Glomerular visceral epithelial cell (primary cell): ENCODE results near the gene LEKR1.

Experiments
- DNase-seq: peaks from one replicate; pipeline ENCODE4 v3.0.0-alpha.2; 2016; ENCODE audit errors: extremely low spot score

LEKR1 gene

GRCh38 chr3:157079676-157080369 is 253.7 kb downstream of the LEKR1 start:
- DNase-seq = no peak

DNA sequence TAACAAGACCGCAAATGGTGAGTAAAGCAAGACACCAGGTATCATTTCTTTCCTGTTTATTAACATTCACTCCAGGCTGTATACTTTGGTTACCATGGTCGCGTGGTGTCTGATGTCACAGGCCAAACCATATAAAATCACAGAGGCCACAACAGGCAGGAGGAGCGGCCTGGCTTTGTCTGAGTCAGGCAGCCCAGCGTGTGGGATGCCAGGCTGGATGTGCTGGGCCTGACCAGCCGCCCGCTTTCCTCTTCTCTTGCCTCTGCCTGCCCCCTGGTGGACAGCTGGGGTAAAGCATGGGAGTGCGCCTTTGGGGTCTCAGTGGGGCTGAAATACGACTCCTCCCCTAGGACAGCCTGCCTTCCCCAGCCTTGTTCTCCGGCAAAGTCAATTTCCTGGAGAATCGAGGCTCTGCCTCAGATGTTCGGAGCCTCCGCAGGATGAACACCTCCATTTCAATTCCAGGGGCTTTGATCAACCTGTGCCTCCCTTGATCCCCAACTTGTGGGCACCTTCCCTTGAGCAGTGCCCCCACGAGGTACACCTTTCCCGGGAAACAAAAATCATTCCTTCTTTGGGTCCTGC is 255.6 kb downstream of the LEKR1 start:
- peak; percentile 96 for DNase-seq

DNA sequence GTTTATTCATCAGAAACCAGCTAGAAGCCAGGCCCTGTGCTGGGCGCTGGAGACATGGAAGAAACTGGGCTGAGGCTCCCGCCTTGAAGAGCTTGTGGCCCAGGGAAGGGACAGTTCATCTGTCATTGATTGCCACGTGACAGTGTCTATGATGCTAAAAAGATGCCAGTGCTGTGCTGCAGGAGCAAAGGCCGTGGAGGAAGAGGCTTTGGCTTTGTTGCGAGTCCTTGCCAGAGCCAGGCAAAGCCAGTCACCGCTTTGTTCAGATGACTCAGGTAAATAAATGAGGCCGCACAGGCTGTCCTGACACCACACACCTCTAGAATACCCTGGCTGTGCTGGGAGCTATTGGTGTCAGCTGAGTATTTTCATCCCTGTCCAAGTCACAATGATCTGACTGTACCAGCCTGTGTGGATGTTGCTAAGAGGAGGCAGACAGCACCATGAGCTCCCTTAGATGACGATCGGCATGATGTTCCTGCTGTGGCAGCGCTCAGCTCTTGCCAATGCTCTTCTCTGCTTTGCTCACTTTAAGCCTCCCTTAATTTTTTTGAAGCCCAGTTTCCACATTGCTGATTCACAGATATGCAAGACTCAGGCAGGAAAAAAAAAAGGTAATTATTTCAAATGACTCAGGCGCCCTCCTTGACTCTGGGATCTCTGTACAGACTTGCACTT is 256.3 kb downstream of the LEKR1 start:
- DNase-seq = peak; percentile 83

- DNase-seq = no peak
These were observed 257.7 kb downstream of the LEKR1 start for GRCh38 chr3:157083824-157084223.

GRCh38 chr3:157086060-157086750 is 260.1 kb downstream of the LEKR1 start:
- DNase-seq = peak; percentile 15

DNA sequence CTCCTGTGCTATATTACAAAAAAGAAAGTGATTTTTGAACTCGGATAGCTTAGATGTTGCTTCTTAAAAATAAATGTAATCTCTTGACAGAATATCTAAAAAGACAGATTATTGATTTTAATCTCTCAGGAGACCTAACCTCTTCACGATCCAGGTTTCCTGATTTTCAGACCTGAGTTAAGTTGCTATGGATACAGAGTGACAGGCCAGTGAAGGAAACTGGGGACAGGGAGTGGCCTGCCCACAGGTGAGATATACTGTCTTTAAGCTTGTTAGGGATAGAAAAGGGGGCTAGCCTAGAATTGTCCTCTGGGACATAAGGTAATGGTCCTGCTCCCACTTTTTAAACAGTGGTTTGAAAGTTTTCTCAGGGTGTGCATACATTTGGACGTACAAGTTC is 260.6 kb downstream of the LEKR1 start:
- DNase-seq = no peak

- peak; percentile 67 for DNase-seq
These were observed 261.2 kb downstream of the LEKR1 start for GRCh38 chr3:157087373-157087772.

DNA sequence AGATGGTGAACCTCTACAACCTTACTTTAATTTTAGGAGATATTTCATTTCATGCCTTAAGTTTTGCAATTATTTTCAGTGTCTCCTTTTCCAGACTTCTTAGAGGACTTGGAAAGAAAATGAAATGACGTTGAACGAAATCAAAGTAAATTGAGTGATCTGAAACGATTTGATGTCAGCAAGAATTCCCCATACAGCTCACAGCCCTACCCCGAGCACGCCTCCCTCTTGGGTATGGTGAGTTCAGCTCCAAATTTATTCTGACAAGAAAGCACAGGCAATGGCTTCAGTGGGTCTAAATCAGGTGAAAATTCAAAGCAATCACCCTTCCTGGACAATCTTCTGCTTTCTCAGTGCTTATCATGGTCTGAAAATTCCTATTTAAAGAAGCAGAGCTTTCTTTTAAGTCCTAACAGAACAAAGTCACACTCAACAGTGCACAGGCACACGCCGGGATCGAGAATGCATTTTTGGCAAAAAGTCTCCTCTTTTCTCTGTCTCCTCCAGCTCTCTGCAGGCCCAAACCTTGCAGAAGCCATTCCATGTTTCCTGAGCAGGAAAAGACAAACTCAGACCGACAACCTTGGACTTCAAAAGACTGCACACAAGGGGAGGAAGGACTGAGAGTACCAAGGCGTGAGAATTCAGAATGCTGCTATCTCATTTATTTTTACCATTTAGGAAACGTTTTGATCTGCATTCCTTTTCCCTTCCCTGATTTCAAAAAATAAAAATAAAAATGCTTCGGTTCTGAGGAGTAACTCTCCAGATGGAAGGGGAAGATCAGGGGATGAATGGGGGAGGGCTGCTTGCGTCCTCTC is 261.8 kb downstream of the LEKR1 start:
- DNase-seq = no peak

GRCh38 chr3:157088601-157089454 is 262.7 kb downstream of the LEKR1 start:
- DNase-seq = peak; percentile 93

- DNase-seq = peak; percentile 50
These were observed 263.5 kb downstream of the LEKR1 start for GRCh38 chr3:157089455-157090221.

DNA sequence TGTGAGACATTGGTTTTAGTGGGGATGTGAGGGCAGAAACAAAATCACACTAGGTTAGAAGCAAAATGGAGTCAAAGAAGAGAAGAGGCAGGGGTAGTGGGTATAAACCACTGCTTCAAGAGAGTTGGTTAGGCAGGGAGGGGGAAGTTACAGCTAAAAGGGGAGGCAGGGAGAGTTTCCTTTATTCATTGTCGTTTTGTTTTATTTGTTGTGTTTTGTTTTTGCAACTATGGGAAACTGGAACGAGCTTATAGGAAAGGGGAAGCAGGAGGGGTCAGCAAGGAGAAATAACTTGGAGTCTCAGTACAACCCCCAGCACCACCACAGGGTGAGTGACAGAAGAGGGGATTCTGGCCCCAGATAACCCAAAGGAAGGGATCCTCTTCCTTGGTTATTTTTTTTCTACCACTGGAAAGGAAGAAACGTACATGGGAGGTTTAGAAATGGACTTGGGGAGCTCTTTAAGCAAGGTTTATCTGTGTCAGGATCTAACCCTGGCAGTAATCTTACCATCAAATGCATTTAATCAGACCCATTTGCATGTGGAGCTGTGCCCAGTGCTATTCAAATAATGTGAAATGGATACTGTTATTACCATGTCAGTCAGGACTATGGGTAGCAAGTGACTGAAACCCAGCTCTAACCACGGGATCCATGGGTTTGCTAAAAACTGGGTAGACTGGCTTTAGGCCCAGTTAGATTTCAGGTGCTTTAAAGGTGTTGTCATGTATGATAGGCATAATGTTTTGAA is 265.1 kb downstream of the LEKR1 start:
- DNase-seq = no peak

DNA sequence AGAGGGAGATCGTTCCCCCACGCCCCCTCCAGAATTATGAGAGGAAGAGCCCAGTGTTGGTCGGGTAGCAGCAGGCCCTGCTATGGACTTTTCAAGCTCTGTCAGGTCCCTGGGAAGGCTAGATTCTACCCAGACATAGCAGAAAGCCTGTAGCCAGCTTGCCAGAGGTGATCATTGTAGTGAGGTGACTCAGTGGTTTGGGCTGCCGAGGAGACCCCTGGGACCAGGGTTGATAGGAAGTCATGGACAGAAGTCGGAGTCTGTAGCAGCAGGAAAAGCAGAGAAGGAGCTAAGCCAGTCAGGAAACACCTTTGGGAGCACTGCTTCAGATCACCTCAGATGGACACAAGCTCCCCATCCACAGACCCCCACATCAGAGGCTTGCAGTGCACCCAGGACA is 266.1 kb downstream of the LEKR1 start:
- no peak for DNase-seq

DNA sequence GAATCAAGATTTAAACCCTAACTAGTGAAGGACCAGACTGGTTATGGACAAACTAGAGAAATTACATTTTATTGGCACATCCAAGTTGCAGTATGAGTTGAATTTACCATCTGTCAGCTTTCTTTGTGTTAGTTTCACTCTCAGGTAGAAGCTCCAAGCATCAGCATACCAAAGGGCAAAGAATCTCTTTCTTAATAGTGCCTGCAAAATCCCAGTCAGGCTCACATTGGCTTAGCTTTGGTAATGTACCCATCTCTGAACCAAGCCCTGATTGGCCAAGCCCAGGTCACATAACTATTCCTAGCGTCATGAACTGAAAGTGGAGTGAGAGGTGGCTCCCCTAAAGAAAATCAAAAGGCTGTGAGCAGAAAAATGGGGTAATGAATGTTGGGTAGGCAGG is 266.9 kb downstream of the LEKR1 start:
- no peak for DNase-seq

- DNase-seq = no peak
These were observed 268.1 kb downstream of the LEKR1 start for GRCh38 chr3:157094301-157094700.

GRCh38 chr3:157094751-157095480 is 268.8 kb downstream of the LEKR1 start:
- no peak for DNase-seq
